Motor neuron (in vitro differentiated cells): ENCODE results near the gene SEMA5B. TPM values are rescaled to one million over a fixed set of nuclear protein-coding genes. Genes with fewer than 3 reads are reported as not detected.

ENCODE experiments used
- ATAC-seq, 8 experiments: fragments of 200-7000 bp; cut with Tn5 transposase; replicated peaks in 6 of 8; 2 replicates each; pipeline ENCODE4 v1.8.0; 2021; ENCODE audit warnings: mild to moderate bottlenecking in 8 of 8, moderate library complexity in 8 of 8
- H3K27ac ChIP-seq, 2 donors: fragments of 250-450 bp; sonication (Bioruptor Pico); 2 replicates each; pipeline ENCODE4 v1.9.0; 2021; ENCODE audit warnings: antibody characterized with exemption in 2 of 2, mild to moderate bottlenecking in 2 of 2, moderate library complexity in 1 of 2
- H3K4me1 ChIP-seq, 2 donors: fragments of 250-450 bp; sonication (Bioruptor Pico); replicated peaks in 1 of 2; 2 replicates each; pipeline ENCODE4 v1.6.1; 2021; ENCODE audit warnings: antibody characterized with exemption in 2 of 2, mild to moderate bottlenecking in 2 of 2, moderate library complexity in 1 of 2
- H3K4me3 ChIP-seq, 5 donors: fragments of 250-450 bp; sonication (Bioruptor Pico); 2 replicates each; pipeline ENCODE4 v1.9.0; 2021; ENCODE audit warnings: antibody characterized with exemption in 5 of 5, mild to moderate bottlenecking in 5 of 5, moderate library complexity in 4 of 5
- WGBS, 10 experiments: fragments of 450-650 bp; shearing (Covaris generic); methylation state at CpG; one replicate each; pipeline ENCODE4 v1.0.0; 2022; 5-methylcytosine and 5-hydroxymethylcytosine counted together
- in situ Hi-C, 9 experiments: fragments of 400-800 bp; cut with MboI; loops; one replicate each; pipeline ENCODE4 v1.15.0; 2021; ENCODE audit warnings: low sequenced_read_pairs in 9 of 9, low pct_unique_long_range_greater_than_20kb in 2 of 9; ENCODE audit not compliant: unreplicated experiment in 9 of 9
- total RNA-seq, 8 experiments: library from RNA; unstranded; fragments of 300-600 nt; gene quantifications; 2 replicates each; pipeline versions ENCODE4 v1.2.3 to v1.2.4, GENCODE V29; 2022

SEMA5B gene
- total RNA-seq, 8 experiments from 2014 or later = 0.38 to 34.5 (median 21.4) TPM

DNA sequence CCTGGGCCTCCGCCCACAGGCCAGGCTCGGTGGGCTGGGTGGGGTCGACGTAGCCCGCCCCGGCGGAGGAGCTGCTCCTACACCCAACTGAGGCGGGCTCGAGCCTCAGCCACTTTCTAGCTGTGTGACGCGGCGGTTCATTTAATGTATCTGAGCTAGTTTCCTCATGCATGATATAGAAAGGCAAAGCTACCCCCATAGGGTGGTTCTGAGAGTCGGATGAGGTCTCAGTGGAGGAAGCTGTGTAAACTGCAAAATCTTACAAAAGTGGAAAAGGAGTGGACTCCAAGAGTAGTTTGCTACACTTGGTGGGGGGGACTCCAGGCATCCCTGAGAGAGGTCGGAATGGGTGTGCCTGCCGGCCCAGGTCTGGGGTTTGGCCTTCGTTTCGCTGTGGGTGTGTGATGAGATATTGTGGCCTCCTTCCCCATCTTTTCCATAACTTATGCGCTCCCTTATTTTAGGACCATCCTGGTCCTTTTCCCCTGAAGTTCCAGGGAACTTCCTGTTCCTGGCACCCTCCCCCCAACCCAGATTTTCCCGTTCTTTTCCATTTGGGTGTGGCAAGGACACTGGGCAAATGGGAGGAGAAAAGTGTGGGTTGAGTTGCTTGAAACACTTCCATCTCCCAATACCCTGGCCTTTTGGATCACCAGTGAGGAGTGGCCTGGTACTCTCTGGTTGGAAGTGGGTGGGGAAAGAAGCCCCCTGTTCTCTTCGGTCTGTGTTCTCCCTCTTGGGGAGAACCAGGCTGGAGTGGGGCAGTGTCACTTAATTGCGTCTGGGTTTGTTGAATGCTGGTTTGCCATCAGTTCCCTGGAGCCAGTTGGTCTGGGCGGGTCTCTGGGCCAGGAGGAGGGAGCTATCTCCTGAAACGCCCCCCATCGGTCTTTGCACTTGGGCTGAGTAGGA, 40.4 kb upstream of the SEMA5B start:
- Histone ChIP-seq H3K4me1 (peaks cover 16 to 28% of the 10 kb centered on the region in 2 donors), H3K27ac (peak overlapping the region in 1 of 2 donors; percentile 51), H3K4me3 (peak overlapping the region; percentile 57 to 93 (median 73))
- peak; percentile 2 to 33 (median 10) for ATAC-seq
- in situ Hi-C loops = no loop called here
- WGBS, 10 experiments = 0 to 20% (median 7%) methylated on average over 1 to 8 of the region's 24 CpGs; no CpG with 5 or more reads in 2 of the 10 experiments

DNA sequence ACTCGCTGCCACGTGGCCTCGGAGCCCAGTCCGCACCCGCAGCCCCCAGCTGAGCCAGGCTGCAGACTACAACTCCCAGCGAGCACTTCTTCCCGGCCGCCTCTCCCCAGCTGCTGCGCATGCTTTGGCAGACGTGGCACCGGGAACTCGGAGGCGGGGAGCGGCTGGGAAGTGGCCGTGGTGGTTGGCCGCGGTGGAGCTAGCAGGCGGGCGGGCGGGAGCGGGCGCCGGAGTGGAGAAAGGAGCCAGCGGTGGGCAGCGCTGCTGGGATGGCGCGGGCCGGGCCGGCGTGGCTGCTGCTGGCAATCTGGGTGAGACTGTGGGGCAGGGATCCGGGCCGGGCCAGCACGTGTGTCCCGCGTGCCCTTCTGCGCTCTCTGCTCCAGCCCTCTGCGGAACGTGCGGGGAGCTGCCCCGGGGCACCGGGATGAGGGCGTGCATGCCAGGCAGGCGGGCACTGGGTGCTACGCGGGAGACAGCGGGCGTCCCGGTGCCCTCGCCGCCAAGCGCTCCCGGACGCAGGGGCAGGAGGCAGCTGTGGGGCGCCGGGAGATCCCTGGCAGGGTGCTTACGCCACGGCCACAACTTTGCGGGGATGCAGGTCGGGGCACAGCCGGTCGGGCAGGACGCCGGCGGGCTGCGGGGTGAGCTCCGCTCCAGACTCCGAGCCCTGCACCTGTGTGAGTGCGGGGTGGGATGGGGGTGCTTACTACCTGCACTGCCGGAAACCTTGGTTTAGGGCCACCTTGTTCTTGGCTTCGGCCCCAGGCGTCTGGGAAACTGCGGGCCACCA, 39.5 kb upstream of the SEMA5B start, which contains the start of gene PDIA5:
TSS of gene PDIA5 (plus strand) at position 130 of the 793 bp plus-strand sequence. CDS start at position 270, 140 bp downstream.
- H3K4me3 ChIP-seq = peak within 1 kb of the TSS; percentile 57 to 93 (median 73)
- peak; percentile 88 to 97 (median 95) for ATAC-seq
- peaks cover 21 to 28% of the 10 kb centered on the region in 2 donors for H3K4me1 ChIP-seq
- in situ Hi-C loops = no loop called here
- H3K27ac ChIP-seq = peak within 1 kb of the TSS; percentile 3 to 51
- WGBS, 10 experiments = 0 to 5% (median 0%) methylated on average over 1 to 7 of the region's 72 CpGs; no CpG with 5 or more reads in 6 of the 10 experiments

DNA sequence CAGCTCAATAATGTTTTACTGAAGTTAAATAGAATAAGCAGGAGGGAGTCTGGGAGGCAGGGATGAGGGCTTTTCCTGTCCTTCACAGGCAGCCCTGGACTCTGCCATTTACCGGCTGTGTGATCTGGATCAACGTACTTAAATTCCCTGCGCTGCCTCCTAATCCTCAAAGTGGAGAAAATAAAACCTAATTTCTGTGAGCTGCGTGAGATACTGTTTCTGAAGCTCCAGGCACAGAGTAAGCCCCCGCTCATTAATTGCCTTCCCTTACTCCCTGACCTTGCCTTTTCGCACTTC, 39.0 kb upstream of the SEMA5B start:
- WGBS, 10 experiments = 0 to 59% (median 20%) methylated on average over 1 to 5 of the region's 6 CpGs; no CpG with 5 or more reads in 3 of the 10 experiments
- H3K4me3 ChIP-seq = peak overlapping the region in 4 of 5 donors; percentile 65 to 93 (median 80)
- H3K27ac ChIP-seq = no peak overlapping the region
- in situ Hi-C loops = no loop called here
- peak in 3 of 8 experiments; percentile 0 to 5 (median 3) for ATAC-seq
- H3K4me1 ChIP-seq = peaks cover 24 to 26% of the 10 kb centered on the region in 2 donors

DNA sequence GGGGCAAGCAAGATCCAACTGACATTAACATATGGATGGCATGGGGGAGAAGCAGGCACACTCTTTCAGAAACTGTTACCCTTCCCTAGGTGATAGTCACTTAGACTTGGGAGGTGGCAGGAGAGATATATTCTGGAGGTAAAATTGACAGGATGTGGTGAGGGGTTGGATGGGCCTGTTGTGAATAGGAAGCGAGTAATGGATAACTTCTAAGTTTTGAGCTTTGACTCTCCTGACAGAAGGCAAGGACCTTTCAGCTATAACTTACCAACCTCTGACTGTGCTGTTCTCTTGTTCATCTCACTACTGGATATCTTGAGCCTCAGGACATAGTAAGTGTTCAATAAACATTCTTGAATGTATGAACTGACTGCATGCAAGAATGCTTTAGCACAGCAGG, 37.4 kb upstream of the SEMA5B start:
- 0 to 100% (median 0%) methylated on average over 1 of the region's 1 CpG; no CpG with 5 or more reads in 5 of the 10 experiments for WGBS, 10 experiments
- ATAC-seq = no peak
- Histone ChIP-seq H3K4me1 (peaks cover 17 to 24% of the 10 kb centered on the region in 2 donors), H3K27ac (no peak overlapping the region), H3K4me3 (no peak overlapping the region)
- in situ Hi-C loops = no loop called here

DNA sequence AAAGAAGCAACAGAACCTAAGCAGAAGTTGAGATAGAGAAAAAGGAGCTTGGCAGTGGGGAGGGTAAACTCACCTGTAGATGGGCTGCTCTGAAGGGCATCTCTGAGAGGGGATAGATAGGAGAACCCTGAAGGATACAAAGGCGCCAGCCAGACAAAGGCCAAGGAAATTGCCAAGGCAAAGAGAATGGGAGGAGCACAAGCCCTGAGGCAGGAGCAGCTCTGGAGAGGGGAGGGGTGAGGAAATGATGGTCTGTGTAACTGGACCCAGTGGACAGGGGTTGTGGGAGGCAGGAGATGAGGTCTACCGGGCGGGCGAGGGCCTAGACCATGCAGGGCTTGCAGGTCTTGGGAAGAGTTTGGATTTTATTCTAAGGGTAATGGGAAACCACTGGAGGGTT, 36.9 kb upstream of the SEMA5B start:
- Histone ChIP-seq H3K4me3 (no peak overlapping the region), H3K27ac (no peak overlapping the region), H3K4me1 (peaks cover 17 to 24% of the 10 kb centered on the region in 2 donors)
- ATAC-seq = no peak
- in situ Hi-C loops = no loop called here
- 73 to 100% (median 81%) methylated on average over 1 to 4 of the region's 4 CpGs; no CpG with 5 or more reads in 5 of the 10 experiments for WGBS, 10 experiments

DNA sequence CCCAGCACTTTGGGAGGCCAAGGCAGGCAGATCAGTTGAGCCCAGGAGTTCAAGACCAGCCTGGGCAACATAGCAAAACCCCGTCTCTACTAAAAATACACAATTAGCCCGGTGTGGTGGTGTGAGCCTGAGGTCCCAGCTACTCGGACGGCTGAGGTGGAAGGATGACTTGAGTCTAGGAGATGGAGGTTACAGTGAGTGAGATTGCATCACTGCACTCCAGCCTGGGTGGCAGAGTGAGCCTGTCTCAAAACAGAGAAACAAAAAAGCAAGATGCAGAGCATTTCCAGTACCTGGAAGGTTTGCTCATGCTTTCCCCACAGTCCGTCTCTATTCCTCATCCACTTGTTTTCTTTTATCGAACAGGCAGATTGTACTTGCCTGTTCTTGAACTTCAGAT, 35.5 kb upstream of the SEMA5B start:
- H3K4me1 ChIP-seq = peaks cover 6 to 15% of the 10 kb centered on the region in 2 donors
- no peak for ATAC-seq
- H3K4me3 ChIP-seq = no peak overlapping the region
- in situ Hi-C loops = no loop called here
- no peak overlapping the region for H3K27ac ChIP-seq
- WGBS, 10 experiments = 44 to 100% (median 93%) methylated on average over 1 to 5 of the region's 6 CpGs; no CpG with 5 or more reads in 1 of the 10 experiments

DNA sequence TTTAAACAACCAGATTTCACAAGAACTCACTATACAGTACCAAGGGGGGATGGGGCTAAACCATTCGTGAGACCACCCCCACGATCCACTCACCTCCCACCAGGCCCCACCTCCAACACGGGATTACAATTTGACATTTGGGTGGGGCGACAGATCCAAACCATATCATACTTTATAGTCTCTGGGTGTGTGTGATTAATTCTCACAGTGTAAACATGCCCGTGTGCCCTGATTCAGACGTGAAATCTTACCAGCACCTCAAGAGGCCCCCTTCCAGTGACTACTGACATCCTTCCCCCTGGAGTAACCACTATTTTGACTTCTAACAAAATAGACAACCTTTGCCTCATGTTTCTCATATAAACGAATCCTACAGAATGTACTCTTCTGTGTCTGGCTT, 34.3 kb upstream of the SEMA5B start:
- no peak for ATAC-seq
- in situ Hi-C loops = no loop called here
- 20 to 100% (median 90%) methylated on average over 1 to 6 of the region's 7 CpGs; no CpG with 5 or more reads in 3 of the 10 experiments for WGBS, 10 experiments

DNA sequence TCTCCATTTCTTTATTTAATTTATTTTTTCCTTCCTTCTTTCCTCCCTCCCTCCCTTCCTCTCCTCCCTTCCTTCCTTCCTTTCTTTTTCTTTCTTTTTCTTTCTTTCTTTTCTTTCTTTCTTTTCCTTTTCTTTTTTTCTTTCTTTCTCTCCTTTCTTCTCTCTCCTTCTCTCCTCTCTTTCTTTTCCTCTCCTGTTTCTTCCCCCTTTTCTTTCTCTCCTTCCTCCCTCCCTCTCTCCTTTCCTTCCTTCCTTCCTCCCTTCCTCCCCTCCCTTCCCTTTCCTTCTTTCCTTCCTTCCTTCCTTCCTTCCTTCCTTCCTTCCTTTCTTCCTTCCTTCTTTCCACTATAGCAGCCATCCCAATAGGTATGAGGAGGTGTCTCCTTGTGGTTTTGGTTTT, 32.5 kb upstream of the SEMA5B start:
- in situ Hi-C loops = no loop called here
- ATAC-seq = no peak

More for the DNA sequence above, 34.3 kb upstream of the SEMA5B start:
- Histone ChIP-seq H3K27ac (no peak overlapping the region), H3K4me3 (no peak overlapping the region), H3K4me1 (peaks cover 3 to 10% of the 10 kb centered on the region in 2 donors)

DNA sequence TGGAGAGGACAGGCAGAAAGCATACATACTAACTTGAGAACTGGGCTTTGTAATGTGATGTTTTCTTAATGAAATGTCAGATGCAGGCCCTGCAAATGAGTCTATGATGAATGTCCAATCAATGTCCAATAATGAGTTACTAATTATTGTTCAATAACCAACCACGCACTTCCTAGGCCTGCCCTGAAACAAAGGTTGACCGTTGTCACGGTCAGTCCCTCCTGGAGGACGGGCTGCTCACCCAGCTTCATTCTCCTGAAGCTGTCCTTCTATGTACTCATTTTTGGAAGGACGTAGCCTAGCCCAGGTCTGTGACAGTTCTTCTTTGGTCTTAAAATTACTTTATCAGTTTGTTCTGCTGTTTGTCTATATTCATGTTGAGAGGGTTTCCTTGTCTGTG, 30.9 kb upstream of the SEMA5B start:
- WGBS, 10 experiments = 80 to 100% (median 93%) methylated on average over 1 to 5 of the region's 5 CpGs; no CpG with 5 or more reads in 4 of the 10 experiments
- in situ Hi-C loops = no loop called here
- Histone ChIP-seq H3K4me1 (peaks cover 15 to 28% of the 10 kb centered on the region in 2 donors), H3K4me3 (no peak overlapping the region), H3K27ac (no peak overlapping the region)
- ATAC-seq = no peak

More for the DNA sequence above, 32.5 kb upstream of the SEMA5B start:
- Histone ChIP-seq H3K27ac (no peak overlapping the region), H3K4me3 (no peak overlapping the region), H3K4me1 (peaks cover 2 to 16% of the 10 kb centered on the region in 2 donors)

DNA sequence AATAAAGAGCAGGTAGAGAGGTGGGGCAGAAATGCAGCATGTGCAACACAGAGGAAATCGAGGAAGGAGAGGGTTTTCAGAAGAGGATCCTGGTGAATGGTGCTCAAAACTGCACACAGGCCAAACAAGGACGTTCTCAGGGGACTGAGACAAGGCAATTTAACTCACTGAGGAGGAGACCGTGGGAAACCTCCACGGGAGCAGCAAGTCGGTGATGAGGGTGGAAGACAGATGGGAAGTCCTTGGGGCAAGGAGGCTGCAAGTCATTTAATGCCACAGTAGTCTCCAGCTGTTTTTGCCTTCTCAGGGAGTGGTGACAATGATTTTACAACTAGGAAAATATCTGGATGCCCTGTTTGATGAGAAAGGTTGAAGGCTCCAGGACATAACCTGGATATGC, 27.8 kb upstream of the SEMA5B start:
- peaks cover 15 to 18% of the 10 kb centered on the region in 2 donors for H3K4me1 ChIP-seq
- ATAC-seq = no peak
- 17 to 85% (median 64%) methylated on average over 1 to 5 of the region's 5 CpGs; no CpG with 5 or more reads in 1 of the 10 experiments for WGBS, 10 experiments
- H3K4me3 ChIP-seq = no peak overlapping the region
- in situ Hi-C loops = no loop called here
- H3K27ac ChIP-seq = peak overlapping the region in 1 of 2 donors; percentile 1

DNA sequence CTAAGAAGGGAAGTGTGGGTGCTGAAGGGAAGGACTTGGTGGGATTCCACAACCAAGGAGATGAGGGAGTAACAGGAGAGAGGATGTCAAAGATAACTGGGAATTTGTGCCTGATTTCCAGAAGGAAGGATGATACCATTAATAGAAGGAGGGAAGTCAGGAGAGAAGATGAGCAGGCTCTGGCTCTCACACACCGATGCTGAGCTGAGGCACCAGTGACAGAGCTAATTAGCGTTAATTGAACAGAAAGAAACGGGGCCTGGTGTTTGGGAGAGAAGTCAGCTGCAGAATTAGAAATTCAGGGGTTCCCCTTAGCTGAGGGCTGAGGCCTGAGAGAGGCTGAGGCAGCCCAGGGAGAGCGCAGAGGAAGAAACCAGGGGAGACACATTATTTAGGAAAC, 27.4 kb upstream of the SEMA5B start:
- H3K27ac ChIP-seq = peak overlapping the region in 1 of 2 donors; percentile 1
- in situ Hi-C loops = no loop called here
- peaks cover 15 to 18% of the 10 kb centered on the region in 2 donors for H3K4me1 ChIP-seq
- peak in 1 of 8 experiments; percentile 18 for ATAC-seq
- H3K4me3 ChIP-seq = no peak overlapping the region
- WGBS, 10 experiments = 20 to 100% (median 78%) methylated on average over 1 to 4 of the region's 4 CpGs; no CpG with 5 or more reads in 2 of the 10 experiments

DNA sequence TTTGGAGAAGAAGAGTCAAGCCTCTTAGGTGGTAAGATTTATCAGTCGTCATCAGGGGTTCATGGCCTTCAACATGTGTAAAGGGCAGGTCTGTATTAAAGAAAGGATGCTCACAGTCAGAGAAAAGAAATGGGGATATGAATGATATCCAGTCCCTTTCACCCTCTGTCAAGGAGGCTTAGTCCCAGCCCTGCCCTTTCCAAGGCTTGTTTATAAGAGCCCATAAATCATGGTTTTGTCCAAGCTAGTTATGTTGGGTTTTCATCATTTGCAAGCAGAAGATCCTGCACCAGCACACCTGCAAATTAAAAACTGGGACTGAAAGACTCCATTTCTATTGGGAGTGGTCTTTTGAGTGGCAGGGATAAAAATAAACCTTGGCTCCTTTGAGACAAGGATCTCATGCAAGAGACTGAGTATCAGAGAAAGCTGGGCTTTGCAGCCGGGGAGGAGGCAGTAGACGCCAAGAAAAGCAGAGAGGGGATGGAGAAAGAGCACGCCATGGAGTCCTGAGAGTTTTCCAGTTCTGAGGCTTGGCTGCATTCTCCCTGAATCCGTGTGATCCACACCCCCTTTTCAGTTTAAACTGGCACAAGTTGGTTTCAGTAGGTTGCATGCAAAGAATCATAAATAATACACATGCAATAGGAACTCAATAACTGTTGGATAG, 26.7 kb upstream of the SEMA5B start:
- no peak overlapping the region for H3K4me3 ChIP-seq
- in situ Hi-C loops = no loop called here
- H3K27ac ChIP-seq = no peak overlapping the region
- peak in 5 of 8 experiments; percentile 40 to 75 (median 70) for ATAC-seq
- peaks cover 15 to 18% of the 10 kb centered on the region in 2 donors for H3K4me1 ChIP-seq
- WGBS, 10 experiments = 7 to 100% (median 81%) methylated on average over 1 to 4 of the region's 5 CpGs
